GM21786 (cell line): ENCODE results near the gene ALKAL2.

Experiments used
- ATAC-seq: cut with Tn5 transposase; IDR thresholded peaks from one replicate; pipeline ENCODE4 v1.9.1; 2021; ENCODE audit not compliant: unreplicated experiment

Gene ALKAL2

DNA sequence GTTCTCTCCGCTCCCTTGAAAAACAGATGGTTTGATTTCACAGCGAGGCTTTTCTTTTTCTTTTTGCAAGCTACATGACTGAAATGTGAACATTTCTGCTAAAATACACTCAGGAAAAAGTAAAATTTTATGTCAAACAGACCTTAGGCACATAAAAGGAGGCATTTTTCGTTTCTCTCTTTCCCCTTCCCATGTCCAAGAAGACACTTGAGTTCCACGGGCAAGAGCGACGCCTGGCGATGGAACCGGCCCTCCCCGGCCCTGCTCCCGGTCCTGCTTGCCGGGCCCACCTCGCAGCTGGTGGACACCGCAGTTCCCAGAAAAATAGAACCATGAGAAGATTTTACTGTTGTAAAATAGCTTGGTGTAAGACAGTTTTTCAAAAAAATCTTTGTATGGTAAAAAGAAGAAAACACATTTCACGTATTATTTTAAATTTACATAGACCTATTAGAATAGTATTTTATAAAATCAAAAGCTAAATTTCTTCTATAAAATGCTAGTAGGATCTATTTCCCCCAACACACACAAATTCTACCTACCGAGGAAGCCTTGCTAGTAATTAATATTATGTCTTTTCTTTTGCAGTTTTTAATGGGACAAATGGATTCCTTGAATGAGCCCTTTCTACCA is 2.3 kb upstream of the ALKAL2 start:
- ATAC-seq = no peak

DNA sequence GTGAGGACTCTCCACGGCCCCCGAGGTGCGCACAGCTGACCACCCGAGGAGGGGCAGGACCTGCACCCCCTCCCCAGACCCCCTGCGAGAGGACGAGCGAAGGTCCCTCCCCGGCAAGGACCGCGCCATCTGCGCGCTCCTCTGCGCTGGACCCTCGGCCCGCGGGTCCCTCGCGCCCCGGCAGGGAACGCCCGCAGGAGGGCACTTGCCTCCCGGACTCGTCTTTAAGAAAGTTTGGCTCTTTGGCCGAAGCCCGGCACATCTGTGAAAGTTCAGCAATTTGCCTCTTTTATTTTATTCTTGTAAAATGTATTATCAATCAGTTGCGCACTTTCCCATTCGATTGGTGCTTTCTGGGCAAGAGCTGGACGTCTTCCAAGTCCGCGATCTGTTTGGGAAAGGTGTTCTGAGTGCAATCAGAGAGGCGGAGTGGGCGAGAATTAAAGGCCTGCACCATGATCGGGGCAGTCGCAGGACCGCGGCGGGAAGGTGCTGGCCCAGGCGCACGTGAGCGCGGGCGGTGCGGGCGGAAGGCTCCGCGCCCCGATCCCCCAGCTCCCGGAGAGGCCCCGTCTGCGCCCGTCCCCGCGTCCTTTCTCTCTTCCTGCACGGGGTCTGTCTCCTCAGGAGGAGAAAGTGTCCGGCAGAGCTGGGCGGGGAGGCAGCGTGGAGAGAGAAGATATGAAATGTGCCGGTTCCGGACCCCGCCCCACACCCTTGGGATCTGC is 1.6 kb upstream of the ALKAL2 start:
- no peak for ATAC-seq

DNA sequence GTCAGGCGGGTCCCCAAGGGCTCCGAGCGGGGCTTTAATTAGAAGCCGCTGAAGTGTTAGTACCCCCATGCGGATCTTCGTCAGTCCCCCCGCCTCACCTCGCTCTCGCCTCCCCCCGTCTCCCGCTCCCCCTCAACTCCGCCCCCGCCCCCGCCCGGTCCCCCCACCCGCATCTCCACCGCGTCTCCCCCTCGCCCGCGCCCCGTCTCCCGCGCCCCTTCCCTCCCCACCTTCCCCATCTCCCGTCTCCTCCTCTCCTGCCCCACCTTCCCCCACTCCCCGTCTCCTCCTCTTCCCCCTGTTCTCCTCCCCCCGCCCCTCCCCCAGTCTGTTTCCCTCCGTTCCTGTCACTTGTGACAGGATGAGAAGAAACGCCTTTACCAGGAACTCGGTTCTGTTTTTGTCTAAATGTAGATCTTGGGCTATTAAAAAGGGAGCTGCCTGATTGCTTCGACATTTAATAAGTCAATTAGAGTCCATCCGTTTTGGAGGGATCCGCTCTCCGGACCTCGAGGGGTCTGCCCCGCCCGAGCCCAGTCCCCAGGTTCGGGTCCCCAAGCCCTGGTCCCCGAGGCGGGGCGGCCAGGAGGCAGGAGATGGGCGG is 969 bp upstream of the ALKAL2 start:
- ATAC-seq = no peak

DNA sequence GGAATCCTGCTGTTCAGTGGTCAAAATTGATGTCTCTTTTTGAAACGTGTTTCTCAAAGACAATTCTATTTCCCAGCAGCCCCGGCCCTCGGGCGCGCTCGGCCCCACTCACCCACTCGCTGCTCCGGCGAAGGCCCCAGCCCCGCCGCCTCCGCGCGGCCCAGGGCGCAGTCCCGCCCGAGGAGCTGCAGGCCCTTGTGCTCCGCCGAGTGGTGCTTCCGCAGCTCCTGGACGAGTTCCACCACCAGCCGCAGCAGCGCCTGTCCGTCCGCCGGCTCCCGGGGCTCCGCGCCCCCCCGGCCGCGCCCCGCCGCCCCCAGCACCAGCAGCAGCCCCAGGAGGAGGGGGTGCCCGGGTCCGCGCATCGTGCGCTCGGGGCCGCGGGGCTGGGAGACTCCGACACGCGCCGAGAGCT is 413 bp downstream of the ALKAL2 start:
- no peak for ATAC-seq

- no peak for ATAC-seq
Measured at GRCh38 chr2:286774-287392, 1.0 kb downstream of the ALKAL2 start.

- ATAC-seq = no peak
Measured at GRCh38 chr2:286035-286434, 1.9 kb downstream of the ALKAL2 start.

- no peak for ATAC-seq
Measured at GRCh38 chr2:285531-285930, 2.4 kb downstream of the ALKAL2 start.

DNA sequence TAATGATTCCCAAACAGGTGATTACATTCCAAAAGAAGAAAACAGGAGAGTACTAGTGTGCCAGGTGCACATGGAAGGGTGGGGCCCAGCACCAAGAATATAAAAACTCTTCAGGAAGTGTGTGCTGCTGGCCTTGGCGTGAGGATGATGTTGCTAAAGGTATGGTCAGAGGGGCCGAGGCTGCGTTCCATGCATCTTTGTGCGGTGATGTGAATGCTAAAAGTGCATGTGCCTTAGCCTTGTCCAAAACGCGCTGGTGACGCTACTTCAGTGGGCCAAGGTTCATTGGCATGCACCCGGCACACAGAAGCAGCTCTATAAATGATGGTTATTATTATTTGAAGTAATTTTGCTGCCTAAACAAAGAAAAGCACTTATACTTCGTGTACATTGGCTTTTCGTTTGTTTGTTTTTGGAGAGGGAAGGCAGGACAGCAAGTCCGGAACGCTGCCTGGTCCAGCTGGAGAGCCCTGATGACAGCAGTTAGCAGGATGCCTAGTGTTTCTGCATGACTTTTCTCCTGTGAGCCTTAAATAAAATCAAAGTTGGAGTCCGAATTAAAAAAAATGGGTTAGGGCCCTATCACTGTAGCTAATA is 2.9 kb downstream of the ALKAL2 start:
- ATAC-seq = no peak

DNA sequence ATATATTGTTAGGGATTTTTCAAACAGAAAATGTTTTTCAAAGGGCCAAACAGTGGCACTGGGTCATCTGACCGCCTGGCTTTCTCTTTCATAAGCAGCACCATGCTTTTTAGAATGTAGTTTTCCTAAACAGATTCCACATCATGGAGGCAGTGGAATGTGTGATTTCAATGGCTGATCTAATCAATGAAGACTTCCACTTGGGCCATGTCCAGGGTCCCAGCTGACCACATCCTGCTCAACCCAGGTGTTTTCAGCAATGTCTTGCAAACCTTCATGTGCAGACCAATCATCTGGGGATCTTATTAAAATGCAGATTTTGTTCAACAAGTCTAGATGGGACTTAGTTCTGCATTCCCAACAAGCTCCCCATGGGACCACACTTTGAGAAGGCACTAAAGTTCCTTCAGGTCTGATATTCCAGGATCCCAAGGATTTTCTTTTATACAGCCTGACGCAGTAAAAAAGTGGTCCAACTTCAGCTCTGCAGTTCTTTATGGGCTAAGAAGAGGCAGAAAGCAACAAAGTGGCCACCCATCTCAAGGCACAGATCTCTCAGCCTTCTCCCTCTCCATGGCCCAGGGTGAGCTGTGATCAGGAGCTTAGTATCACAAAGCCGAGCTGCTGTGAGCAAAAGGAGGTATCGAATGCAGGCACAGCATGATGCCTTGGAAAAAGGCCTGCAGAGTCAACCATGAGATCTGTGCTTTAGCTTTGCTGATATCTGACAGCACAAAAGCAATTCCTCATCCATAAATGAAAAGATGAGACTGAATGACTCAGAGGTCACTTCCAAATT is 3.7 kb downstream of the ALKAL2 start:
- no peak for ATAC-seq

GRCh38 chr2:282371-283263 is 5.3 kb downstream of the ALKAL2 start:
- no peak for ATAC-seq

DNA sequence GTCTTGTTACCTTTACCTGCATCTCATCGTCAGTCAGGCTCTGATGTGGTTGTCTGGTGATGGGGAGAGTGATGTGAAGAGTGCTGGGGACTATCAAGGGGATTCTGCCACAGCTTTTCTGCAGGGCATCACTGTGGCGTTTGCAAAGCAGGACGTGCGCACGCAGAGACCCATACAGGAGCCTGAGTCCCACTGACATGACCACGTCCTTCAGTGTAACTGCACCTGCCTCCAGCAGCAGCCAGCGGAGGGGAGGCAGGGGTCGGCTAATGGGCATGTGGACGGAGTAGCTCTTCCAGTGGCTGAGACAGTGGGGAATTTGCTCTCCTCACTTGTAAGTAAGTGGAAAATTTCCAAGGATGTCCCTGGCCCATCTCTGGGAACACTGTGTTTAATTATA is 6.5 kb downstream of the ALKAL2 start:
- ATAC-seq = no peak

DNA sequence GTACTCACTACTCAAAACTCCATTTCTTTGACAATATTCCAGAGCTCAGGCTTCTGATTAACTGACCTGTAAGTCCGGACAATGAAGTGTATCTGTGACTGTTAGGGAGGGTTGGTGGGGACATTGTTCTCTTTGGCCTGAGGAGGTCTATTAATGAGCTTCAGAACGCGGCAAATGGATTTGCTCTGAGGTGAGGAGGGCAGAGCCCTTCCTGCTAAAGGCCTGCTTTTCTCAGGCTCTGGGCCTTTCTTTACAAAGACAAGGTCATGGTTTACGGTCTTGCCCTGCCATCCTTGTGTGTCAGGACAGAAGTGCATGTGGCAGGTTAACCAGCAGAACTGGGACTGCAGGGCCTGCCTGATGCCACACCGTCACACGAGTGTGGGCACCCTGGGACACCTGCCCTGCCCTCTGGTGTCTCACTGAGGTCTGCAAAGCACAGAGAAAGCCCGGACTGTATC is 7.2 kb downstream of the ALKAL2 start:
- no peak for ATAC-seq

DNA sequence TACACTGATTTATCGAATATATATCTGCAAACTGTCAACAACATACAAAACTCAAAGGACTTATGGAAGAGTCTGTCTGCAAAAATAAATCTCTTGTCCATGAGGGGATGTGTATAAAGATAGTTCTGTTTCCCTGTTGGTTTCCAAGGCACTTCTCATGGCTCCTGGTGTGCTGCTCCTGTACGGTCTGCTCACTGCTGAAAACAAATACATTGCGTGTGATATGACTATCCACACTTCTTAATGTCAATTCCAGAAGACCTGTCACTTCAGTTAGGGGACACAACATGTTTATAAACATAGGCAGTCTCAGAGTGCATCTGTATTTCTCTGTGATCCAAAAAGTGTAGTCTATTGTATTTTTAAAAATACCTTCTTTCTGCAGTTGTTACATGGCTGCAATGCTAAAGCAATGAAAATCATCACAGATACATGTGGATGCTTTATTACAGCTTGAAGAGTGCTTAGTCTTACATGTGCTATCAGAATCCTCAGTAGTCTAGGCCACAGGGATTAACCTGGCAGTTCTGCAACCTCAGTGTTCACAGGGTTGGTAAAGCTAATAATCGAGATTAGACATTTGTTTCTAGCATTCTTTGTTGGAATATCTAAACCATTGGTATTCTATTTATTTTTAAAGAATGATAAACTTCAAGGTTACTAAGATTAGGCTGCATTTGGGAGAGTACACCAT is 7.8 kb downstream of the ALKAL2 start:
- no peak for ATAC-seq

DNA sequence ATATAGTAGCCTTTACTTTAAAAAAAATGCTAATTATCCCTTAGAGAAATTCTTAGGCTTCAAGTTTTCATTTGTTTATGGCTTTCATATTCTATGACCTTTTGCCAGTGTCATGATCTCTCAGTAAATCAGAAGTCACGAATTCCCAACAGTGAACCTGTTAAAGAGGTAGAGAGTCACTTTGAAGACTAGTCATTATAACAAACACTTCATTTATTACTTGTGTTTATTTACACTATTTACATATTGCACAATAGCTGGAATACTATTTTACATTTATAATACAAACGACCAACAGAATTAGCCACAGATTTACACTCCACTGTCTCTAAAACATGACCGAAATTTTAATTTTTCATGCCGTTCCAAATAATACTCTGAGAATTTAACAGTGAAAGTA is 8.5 kb downstream of the ALKAL2 start:
- ATAC-seq = no peak

- ATAC-seq = no peak
Measured at GRCh38 chr2:278927-279320, 9.0 kb downstream of the ALKAL2 start.

GRCh38 chr2:278312-278926 is 9.5 kb downstream of the ALKAL2 start:
- no peak for ATAC-seq

DNA sequence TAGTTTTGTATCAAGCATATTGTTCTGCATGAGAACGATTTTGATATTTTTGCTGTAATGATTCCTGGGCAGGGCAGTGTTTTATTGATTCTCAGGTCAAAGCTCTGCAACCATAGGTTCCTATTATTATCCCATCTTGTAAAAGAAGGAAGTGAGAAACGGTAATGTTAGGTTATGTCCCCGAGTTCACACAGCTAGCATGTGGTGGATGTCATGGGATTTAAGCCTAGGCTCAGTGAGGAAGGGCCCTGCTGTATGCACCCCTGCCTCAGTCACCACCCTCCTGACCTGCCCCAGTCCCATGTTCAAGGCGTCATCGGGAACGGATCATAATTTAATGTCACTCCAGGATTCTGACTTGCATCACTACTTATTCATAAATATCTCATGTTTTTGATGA is 12.4 kb downstream of the ALKAL2 start:
- ATAC-seq = peak; percentile 100

DNA sequence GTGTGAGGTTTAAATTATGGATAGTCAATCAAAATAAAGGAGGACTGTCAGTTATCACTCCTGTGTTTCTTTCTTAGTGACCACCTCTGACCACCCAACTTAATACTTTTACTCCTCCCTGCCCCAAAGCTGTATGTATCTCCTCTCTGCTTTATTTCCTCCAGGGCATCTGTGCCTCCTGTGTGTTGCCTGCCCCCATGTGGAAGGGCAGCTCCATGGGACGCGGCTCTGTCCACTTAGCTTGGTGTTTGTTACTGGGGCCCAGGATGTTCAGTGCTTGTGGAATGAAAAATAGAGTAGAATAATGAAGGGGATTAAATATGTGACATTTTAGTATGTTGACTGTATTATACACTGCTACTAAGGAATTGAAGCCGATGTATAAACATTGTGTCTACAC is 13.4 kb downstream of the ALKAL2 start:
- ATAC-seq = no peak

GRCh38 chr2:273333-273732 is 14.6 kb downstream of the ALKAL2 start:
- ATAC-seq = no peak
